Myocyte (in vitro differentiated cells): ENCODE results near the gene NEO1. TPM values are rescaled to one million over a fixed set of nuclear protein-coding genes. Genes with fewer than 3 reads are reported as not detected.

Source experiments
- DNase-seq: peaks from one replicate; pipeline ENCODE4 v3.0.0-alpha.2; 2012; ENCODE audit warnings: low read depth
- total RNA-seq: library from RNA; depleted of rRNA; stranded (reverse); fragments of >200 nt; gene quantifications from 2 replicates; pipeline ENCODE4 v1.2.3, GENCODE V29; 2014

NEO1 gene
- total RNA-seq, 1 donor from 2014 or later = 4.5 TPM

GRCh38 chr15:73072894-73073293 is 20.6 kb downstream of the NEO1 start:
- no peak for DNase-seq

DNA sequence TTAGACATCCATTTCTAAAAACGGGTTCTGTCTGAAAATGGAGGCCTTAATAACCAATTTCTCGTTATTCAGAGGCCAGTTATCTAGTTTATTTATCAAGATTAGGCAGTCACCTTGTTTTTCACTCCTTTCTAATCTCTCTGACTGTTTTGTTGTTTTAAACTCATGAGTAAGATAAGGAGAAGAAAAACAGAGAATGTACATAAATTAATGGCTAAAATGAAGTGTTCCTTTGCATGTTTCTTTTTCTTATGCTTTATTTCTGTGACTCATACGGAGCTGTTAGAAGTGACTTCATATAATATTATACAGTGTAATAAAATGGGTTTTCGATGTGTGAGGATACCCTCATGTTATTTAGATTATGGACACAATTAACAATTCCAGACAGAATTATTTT is 22.0 kb downstream of the NEO1 start:
- DNase-seq = no peak

DNA sequence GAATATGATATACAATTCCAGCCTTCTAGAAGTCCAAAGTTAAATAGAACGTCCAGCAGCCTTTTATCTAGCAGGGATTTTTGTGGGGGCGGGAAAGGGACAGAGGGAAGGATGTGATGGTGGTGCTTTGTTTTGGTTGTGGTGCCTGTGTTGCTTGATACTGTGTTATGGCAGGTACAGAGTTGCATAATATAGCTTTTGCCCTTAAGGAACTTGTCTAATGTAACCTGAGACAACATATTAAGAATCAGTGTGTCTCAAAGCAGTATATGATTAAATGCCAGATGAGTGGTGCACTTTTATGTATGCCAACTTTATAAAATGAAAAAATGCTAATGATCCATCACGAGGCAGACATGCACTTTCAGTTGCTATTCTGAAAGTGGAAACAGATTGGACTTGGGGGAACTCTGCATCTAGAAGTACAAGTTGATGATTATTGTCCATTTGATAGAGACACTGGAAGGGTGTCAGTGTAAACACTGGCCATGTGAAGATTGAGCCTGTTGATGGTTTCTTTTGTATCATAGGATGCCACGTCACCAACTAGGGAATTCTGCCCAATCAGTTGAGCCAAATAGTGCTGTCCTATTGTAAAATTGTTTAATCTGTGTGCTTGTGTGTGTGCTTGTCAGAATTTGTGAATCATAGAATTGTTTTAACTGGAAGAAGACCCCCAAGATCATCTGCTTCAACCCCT is 23.0 kb downstream of the NEO1 start:
- DNase-seq = no peak

DNA sequence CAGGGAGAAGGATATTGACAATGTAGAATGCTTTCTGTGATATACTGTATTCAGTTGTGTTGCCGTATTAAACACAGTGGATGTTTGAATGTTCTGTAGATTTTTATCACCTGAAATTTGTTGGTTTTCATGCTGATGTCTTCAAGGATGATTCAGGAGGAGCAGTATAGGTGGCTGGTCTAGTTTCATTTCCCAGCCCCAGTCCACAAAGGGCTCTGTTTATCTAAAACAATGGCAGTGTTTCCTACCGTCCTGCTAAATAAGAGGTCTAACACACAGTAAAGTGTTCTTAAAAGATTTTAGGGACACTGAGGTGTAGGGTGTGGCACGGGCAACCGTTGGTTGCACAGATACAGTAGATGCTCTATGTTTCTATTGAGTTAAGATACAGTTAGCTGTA is 26.0 kb downstream of the NEO1 start:
- DNase-seq = no peak

- DNase-seq = no peak
These were observed 26.5 kb downstream of the NEO1 start for GRCh38 chr15:73078722-73079121.

GRCh38 chr15:73079565-73079964 is 27.3 kb downstream of the NEO1 start:
- no peak for DNase-seq

DNA sequence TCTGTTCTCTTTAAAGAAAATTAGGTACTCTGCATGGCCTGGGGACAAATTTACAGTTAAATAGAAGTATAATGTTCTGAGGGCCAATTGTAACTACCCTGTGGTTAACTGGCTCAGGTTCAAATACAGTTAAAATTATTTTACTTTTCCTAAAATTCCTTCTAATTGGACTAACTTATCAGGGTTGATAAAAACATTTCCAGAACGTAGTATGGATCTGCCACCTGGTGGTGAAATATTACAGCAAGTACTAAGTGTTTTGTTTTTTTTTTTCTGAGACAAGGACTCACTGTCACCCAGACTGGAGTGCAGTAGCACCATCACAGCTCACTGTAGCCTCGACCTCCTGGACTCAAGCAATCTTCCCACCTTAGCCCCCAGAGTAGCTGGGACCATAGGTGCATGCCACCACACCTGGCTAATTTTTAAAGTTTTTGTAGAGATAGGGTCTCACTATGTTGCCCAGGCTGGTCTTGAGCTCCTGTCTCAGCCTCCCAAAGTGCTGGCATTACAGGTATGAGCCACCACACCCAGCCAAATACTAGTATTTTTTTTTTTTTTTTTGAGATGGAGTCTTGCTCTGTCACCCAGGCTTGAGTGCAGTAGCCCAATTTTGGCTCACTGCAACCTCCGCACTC is 29.2 kb downstream of the NEO1 start:
- DNase-seq = peak; percentile 57

DNA sequence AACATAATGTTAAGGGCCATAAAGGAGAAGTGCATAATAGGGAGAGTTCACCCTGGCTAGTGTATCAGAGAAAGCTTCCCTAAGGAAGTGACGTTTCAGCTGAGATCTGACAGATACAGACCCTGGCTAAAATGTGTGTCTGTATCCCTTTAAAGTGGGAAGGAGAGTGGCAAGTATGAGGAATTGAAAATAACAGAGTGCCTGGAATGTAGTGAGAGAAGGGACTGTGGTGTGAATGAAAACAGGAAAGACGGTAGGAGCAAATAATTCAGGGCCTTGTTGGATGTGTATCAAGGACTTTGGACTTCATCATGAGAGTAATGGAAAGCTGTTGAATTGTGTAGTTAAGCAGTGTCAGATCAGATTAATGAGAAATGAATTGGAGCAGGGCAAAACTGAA is 30.5 kb downstream of the NEO1 start:
- no peak for DNase-seq

DNA sequence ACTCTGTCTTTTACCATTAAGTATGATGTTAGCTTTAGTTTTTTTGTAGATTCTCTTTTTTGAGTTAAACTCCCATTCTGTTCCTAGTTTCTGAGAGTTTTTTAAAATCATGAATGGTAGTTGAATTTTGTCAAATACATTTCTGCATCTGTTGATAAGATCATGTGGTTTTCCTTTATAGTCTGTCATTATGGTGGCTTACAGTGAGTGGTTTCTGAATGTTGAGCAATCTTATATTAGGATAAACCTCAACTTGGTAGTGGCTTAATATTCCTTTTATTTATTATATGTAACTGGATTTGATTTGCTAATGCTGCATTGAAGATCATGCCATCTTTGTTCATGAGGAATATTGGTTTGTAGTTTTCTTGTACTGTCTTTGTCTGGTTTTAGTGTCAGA is 34.8 kb downstream of the NEO1 start:
- no peak for DNase-seq

DNA sequence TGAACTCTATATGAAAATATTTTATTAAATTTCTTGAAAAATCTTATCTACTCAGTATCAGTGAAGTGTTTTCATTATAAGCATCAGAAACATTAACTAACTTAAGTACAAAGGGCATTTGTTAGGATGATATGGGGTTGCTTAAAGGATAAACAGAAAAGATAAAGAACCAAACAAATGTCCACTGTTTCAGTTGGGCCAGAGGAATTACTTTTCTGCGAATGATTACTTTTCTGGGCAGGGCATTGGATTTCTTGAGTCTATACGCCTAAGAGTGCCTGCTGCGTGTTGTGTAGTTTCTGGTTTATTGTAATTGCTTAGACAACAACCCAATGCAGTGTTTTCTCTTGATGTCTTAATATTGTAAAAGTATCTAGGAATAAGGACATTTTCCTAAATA is 52.8 kb downstream of the NEO1 start:
- DNase-seq = no peak

- no peak for DNase-seq
These were observed 56.4 kb downstream of the NEO1 start for GRCh38 chr15:73108676-73109075.

DNA sequence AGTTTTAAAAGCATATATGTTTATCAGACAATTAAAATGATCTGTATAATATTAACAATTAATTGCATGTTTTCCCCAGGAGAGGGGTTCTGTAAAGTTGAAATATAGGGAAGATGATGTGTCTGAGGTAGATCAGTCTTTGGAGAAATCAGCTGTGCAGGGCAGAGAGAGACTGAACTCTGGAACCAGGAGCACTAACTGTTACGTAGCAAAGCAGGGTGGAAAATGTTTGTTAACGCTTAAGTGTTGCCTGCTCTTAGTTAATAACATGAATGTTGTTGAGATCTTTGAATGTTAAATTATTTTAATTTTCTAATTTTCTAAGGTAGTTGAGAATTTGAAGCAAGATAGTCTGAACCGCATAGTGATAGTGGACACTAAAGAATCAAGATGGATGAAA is 57.5 kb downstream of the NEO1 start:
- no peak for DNase-seq

- DNase-seq = no peak
These were observed 57.9 kb downstream of the NEO1 start for GRCh38 chr15:73110201-73110600.

DNA sequence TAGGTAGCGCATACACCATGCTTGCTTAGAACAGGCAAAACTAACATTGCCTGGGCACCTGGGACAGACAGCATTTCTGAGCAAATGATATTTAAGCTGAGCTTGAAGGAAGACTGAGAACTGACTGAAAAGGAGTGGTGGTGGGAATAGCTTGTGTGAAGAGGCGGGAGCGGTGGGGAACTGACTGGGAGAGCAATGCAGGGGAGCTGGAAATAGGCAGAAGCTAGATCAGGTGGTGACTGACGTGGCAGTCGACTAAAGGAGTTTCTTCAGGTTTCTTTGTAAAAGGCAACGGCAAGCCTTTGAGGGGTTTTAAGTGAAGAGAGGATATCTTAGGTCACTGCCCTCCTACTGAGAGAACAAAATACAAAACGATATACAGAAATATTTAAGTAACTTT is 61.8 kb downstream of the NEO1 start:
- no peak for DNase-seq

- no peak for DNase-seq
These were observed 63.9 kb downstream of the NEO1 start for GRCh38 chr15:73116164-73116563.

GRCh38 chr15:73118055-73118454 is 65.8 kb downstream of the NEO1 start:
- no peak for DNase-seq

DNA sequence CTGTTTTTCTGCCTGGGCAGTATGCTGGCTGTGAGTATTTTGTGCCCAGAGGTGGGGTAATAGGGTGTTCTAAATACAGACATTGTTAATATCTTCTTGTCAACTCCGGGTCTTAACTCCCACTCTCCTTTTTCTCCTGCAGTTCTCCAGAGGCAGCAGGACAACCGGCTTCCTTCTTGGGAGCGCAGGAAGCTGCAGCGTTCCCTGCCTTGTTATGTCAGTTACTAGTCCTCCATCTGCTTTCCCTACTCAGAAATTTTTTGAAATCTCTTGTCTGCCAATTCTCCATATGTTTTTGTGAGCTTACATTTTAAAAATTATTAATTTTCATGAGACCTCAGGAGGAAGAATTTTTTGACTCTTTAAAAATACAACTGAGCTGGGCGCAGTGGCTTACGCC is 67.2 kb downstream of the NEO1 start:
- DNase-seq = no peak

DNA sequence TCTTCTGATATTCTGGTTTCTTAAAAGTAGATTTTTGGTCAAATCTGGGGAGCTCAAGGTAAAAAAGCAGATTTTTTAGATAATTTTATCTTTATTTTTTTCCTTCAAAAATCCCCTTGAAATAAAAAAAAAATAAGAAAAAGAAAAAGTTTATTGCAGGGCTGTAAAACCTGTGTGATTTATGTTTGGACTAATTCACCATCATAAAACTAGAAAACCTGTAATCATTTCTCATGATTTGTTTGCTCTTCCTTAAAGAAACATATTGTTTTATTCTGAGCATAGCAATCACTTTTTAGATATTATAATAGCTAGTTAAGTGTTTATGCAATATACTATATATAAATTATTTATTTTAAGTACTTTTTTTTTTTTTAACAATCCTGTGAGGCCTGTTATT is 68.0 kb downstream of the NEO1 start:
- DNase-seq = no peak

GRCh38 chr15:73125219-73125618 is 73.0 kb downstream of the NEO1 start:
- no peak for DNase-seq

- DNase-seq = peak; percentile 13
These were observed 75.2 kb downstream of the NEO1 start for GRCh38 chr15:73127302-73127936.

GRCh38 chr15:73130830-73131229 is 78.6 kb downstream of the NEO1 start:
- no peak for DNase-seq

- DNase-seq = no peak
These were observed 81.9 kb downstream of the NEO1 start for GRCh38 chr15:73134196-73134595.
